Islet precursor cell (in vitro differentiated cells): Measurements from ENCODE around the gene PHF3.

Experiments used
- DNase-seq: peaks from one replicate; pipeline ENCODE4 v3.0.0-alpha.2; 2018

Gene PHF3

DNA sequence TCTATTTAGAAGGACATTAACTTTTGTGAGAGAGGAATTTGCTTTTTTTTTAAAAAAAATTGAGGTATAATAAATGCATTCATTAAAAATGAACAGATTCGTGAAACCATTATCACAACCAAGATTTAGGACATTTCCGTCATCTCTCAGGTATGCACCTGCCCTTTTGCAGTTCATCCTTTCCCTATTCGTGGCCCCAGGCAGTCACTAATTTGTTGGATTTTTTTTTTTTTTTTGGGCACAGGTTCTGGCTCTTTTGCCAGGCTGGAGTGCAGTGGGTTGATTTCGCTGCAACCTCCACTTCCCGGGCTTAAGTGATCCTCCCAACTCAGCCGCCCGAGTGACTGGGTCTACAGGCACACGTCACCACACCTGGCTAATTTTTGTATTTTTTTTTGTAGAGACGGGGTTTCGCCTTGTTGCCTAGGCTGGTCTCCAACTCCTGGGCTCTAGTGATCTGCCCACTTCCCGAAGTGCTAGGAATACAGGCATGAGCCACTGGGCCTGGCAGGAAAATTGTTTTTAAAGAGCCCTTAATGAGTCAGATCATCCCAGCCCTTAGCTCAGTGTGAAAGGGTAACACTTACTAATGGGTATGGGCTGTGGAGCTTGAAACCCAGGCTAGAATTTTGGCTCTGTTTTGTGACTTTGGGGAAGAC is 9.2 kb downstream of the PHF3 start:
- no peak for DNase-seq

GRCh38 chr6:63649269-63649668 is 13.7 kb downstream of the PHF3 start:
- no peak for DNase-seq

DNA sequence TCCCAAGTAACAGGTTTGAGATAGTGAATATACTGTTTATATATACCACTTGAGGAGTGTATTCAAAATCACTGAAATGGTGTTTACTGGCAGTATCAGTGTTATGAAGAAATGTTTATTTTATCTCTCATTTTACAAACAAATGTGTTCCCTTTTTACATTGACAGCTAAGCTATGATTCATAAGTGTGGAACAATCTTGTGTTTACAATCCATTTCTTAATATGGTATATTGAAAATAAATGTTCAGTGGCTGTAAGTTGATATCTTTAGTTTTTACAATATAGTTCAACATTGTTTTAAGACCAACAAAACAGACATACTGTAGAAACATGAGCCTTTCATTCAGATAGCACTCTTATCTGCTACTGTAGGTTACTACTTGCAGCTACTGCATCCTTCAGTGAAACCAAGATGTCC is 14.3 kb downstream of the PHF3 start:
- DNase-seq, result no peak

GRCh38 chr6:63652980-63653379 is 17.4 kb downstream of the PHF3 start:
- DNase-seq, result no peak

DNA sequence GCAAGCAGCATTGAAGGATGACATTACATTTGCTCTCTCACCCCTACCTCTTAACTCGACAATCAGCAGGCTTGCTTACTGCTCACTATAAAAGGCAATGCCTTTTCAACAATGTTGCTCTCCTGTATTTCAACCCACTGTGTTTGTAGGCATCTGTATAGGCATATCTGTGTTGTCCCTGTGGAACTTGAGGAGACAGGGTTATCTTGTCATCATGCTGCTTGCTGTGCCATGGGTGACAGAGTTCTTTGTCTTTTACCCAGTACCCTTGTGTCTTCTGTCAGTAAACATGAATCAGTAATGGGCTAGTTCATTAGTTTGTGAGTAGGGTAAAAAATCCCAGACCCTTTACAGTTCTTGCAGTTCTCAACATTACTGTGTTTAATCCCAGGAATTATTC is 25.2 kb downstream of the PHF3 start:
- no peak for DNase-seq

GRCh38 chr6:63661769-63662168 is 26.2 kb downstream of the PHF3 start:
- no peak for DNase-seq

DNA sequence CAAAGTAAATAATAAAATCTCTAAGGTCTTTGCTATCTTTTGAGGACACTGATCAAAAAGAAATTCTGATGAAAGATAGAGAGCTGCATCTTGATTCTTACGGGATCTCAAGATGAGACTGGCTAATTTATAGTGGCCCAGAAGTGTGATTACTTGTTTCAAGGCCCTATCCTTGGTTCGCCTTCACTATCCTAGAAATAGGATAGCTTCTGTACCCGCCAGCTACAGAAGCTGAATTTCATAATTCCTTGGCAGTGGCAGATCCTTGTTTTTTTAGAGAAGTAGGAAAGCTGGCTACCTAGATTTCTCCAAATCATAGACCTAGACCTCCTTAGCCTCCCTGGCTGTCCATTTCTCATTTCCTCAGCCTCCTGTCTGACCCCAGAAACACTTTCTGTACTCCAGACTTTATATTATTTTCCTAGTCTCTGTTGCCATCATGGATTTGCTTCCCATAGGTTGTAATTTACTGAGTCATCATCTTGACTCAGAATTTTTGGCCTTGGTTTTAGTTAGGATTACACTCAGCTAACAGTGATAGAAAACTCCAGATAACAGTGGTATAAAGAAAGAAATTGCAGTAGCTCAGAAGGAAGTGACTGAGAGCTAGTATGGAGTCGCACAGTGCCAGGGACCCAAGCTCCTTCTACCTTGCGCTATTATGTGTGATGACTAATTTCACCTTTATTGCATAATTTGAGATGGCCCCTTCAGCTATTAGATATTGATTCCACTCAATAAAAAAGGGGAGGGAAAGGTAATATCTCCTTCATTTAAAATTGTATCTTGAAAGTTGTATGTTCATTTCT is 27.7 kb downstream of the PHF3 start:
- DNase-seq, result no peak

DNA sequence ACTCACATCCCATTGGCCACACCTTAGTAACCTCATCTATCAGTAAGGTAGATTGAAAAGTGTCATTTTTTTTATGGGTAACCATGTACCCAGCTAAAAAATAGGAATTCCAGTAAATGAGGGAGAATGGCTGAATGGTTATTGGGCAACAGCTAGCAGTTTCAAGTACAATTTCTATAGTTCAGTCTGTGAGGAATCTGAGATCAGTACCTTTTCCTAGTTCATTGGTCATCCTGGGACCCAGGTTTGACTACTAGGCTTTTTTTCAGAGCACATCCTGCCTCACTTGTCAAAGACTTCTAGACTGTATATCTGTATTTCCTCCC is 28.3 kb downstream of the PHF3 start:
- no peak for DNase-seq

DNA sequence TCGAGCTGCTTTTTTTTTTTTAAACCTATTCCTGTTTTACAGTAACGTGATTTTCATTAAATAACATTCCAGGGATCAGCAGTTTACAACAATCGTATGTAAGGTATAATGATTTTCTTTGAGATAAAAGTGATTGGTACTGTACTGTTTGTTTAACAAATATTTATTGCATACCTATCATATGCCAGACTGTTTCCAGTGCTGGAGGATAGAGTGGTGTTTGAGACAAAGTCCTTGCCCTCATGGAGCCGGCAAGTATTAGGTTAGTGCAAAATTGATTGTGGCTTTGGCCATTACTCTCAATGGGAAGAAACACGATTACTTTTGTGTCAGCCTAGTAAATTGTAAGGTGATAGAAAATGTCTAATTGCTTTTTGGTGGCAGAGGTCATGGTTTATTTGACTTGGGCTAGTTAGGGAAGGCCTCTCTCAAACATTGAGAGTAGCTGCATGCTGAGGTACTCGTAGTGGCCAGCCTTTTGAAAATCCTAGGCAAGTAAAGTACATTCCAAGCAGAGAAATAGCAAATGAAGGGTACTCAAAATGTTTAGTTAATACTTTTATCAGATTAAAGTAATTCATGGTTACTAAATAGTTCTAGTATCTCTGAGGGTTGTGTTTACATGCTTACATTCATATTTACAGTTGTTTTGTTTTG is 35.6 kb downstream of the PHF3 start:
- DNase-seq, result no peak

- no peak for DNase-seq
Observed at GRCh38 chr6:63672582-63673129, 37.1 kb downstream of the PHF3 start.

DNA sequence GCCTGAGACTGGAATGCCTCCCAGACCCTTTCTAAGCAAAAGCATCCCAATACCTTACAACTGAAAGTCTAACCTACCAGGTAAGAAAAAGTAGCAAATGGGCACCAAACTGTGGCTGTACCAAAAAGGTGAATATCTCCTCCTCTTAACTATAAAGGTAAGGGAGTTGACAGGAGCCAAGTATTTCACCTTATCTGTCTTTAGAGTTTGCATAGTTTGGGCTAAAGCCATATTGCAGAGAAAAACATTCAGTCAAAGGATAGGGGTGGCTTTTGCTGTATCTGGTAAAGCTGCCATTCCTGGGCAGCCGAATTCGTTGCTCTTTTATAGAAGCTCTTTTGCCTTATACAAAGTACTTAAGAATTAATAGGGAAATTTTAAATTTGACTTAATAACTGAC is 38.1 kb downstream of the PHF3 start:
- DNase-seq, result no peak

- DNase-seq, result no peak
Observed at GRCh38 chr6:63674635-63675034, 39.0 kb downstream of the PHF3 start.

GRCh38 chr6:63675138-63675537 is 39.5 kb downstream of the PHF3 start:
- no peak for DNase-seq

DNA sequence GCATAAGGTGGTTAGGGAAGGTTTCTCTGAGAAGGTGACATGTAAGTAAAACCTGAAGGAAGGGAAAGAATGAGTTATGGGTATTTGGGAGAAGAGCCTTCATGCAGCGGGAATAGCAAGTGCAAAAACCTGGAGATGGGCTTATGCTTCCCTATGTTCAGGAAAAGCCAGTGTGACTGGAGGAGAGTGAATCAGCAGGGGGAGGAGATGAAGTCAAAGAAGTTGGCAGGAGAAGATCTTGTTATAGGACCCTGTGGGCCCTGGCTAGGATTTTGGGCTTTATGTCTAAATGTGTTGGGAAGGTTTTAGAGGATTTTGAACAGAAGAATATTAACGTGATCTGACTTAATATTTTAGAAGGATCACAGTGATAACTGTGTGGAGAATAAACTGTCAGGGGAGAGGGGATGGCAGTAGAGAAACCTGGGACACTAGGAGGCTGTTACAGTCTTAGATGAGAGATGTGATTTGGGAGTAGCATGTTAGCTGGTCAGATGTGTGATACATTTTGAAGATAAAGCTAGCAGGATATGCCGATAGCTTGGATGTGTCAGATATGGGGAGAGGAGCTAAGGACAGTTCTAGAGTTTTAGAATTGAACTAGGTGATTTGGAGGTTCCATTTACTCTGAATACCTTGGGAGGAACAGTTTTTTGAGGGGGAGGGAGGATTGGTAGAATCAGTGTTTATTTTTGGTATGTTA is 41.0 kb downstream of the PHF3 start:
- no peak for DNase-seq

DNA sequence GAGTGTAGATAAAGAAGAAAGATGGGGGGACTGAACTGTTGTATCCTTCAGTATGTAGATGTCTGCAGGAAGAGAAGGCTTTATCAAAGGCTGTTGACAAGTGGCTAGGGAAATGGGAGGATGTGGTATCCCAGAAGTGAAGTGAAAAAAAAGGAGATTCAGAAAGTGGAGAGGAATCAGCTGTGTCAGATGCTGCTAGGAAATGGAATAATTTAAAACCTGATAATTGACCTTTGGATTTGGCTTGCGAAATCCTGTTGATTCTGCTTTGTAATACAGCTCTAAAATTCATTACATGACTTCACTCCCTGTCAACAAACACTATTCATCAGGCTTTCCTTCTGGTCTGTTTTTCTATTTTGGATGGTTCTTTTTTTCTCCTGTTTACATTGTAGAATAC is 41.7 kb downstream of the PHF3 start:
- DNase-seq, result no peak

DNA sequence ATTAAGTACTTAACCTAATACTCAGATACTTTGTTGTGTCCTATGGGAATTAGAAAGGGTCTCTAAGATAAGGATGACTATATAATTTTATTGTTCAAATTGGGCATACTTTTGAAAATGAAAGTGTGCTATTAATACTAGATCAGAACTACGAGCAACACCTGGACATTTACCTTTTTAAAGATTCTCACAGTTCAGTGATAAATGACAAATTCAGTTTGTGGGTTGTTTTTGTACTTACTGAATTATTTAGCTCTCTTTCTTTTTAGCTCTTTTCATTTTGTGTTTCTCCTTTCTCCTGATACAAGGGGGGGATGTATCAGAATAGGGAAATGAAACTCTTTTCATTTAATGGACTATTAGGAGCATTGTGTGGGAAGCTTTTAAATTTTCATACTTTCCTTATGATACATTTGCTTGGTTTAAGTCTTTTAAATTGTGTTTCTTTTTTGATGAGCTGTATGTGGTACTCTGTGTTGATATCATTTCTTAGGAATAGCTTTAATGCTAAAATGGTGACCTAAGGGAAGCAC is 47.5 kb downstream of the PHF3 start:
- no peak for DNase-seq

- DNase-seq, result no peak
Observed at GRCh38 chr6:63685446-63686379, 50.1 kb downstream of the PHF3 start.

DNA sequence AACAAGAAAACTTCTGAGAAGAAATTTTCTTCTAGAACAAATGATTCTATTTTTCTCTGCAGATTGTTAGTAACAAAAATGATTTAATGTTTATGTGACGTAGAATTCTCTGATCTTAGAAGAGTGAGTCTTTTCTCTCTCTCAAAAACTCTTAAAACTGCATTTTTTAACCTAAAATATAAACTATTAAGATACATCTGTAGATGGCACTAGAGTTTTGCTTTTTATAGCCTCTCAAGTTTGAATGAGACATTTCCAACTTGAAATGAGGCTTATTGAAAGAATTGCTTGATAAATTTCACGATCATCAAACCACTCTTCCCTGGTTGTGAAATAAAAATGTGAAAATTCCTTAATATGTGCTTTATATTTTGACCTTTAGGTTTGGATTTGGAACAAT is 53.8 kb downstream of the PHF3 start:
- DNase-seq, result no peak

GRCh38 chr6:63690221-63690620 is 54.6 kb downstream of the PHF3 start:
- no peak for DNase-seq

DNA sequence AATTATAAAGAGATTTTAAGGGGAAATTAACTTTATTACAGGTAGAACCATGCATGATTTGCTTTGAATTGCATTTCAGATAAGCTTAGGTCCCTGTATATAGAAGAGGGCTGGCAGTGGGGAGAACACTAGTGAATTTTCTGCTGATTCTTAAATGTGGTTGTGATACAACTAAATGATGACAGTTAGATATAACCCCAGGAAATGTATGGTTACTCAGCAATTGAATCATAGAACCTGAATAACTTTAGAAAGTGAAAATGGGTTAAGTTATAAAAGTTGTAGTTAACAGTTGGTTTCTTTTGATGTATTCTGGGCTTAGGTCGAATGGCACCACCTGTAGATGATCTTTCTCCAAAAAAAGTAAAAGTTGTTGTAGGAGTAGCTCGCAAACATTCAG is 70.1 kb downstream of the PHF3 start:
- no peak for DNase-seq

DNA sequence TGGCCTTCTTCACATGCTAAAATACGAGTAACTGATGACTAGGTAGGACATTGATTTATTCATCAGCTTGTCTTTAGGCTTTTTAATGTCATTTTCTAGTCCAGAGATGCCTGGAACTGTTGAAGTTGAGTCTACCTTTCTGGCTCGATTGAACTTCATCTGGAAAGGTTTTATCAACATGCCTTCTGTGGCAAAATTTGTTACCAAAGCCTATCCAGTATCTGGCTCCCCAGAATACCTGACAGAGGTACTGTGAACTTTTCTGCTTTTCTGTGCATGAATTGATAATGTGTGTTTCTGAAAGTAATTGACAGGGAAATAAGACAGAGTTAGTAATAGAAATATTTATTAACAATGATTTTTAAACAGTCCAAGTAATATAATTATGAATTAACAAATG is 71.0 kb downstream of the PHF3 start:
- DNase-seq, result no peak

GRCh38 chr6:63708631-63709030 is 73.0 kb downstream of the PHF3 start:
- no peak for DNase-seq
